RWPE2 (cell line): ENCODE measurements around the gene PLPP3.

Experiments used
- ATAC-seq: fragments of 200-7000 bp; cut with Tn5 transposase; 3 replicates; pipeline ENCODE4 v1.9.1; 2021; ENCODE audit warnings: low read depth
- DNase-seq: peaks from one replicate; pipeline ENCODE4 v3.0.0-alpha.2; 2020; ENCODE audit warnings: low spot score
- H3K27ac ChIP-seq: fragments of 450-650 bp; 2 replicates; pipeline ENCODE4 v1.5.1; 2017; ENCODE audit warnings: mild to moderate bottlenecking; ENCODE audit not compliant: poor library complexity, severe bottlenecking
- H3K27me3 ChIP-seq: fragments of 250-450 bp; sonication (Bioruptor Pico); 2 replicates; pipeline ENCODE4 v1.5.1; 2021; ENCODE audit warnings: mild to moderate bottlenecking, moderate library complexity; ENCODE audit not compliant: insufficient read depth, poor library complexity, severe bottlenecking
- H3K36me3 ChIP-seq: fragments of 250-450 bp; sonication (Bioruptor Pico); 2 replicates; pipeline ENCODE4 v1.5.1; 2020; ENCODE audit warnings: low read depth, mild to moderate bottlenecking, moderate library complexity
- H3K4me1 ChIP-seq: fragments of 250-450 bp; sonication (Bioruptor Pico); 2 replicates; pipeline ENCODE4 v1.5.1; 2021; ENCODE audit warnings: mild to moderate bottlenecking, moderate library complexity; ENCODE audit not compliant: insufficient read depth, poor library complexity, severe bottlenecking
- H3K4me3 ChIP-seq: fragments of 250-450 bp; sonication (Bioruptor Pico); 2 replicates; pipeline ENCODE4 v1.5.1; 2021; ENCODE audit warnings: mild to moderate bottlenecking, moderate library complexity; ENCODE audit not compliant: severe bottlenecking
- H3K9me3 ChIP-seq: fragments of 250-450 bp; sonication (Bioruptor Pico); 2 replicates; pipeline ENCODE4 v1.5.1; 2021; ENCODE audit warnings: mild to moderate bottlenecking, moderate library complexity; ENCODE audit not compliant: severe bottlenecking
- TF ChIP-seq, protein P1 (sequence below): fragments of 450-650 bp; IDR thresholded peaks from one replicate; pipeline ENCODE4 v1.5.1; 2017; ENCODE audit warnings: mild to moderate bottlenecking, moderate library complexity; ENCODE audit not compliant: poor library complexity, severe bottlenecking

The PLPP3 gene

DNA sequence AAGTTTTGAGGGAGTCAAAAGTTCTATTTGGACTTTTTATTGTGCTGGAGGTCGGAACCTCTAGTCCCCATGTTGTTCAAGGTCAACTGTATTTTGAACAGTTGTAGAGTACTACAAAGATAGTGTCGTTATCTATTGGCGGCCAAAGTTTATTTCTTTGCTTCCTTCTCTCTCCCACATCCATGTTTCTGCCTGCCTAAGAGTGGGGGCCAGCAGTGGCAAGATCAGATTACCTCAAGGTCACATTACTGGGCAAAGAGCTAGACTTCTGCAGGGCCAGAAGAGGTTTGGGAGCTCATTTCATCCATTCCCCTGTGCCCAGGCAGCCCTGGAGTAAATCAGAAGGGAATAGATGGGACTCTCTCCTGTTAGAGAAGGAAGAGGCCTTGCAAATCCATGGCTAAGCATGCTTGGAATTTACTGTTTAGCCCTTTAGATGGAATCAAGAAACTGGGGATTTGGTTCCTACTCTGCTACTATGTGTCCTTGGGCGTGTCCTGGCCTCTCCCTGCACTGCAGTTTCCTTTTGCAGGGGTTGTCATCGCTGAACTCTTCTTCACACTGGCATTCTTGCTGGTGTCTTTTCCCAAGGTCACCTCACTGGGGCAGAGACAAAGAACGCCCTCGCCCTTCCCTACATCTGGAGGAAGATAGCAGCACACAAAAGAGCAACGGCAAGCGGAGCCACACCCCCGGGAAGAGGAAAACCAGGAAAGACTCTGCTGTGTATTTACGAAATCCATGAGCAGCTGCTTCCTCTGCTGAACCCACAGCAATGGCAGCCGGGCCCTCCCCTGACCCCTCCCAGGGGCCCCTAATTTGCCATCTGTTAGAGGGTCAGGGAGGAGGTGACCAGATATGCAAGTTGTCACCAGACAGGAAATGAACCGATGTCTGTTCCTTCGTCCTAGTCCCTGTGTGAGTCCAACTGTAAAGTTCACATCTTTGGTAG lies 73.3 kb downstream of the PLPP3 start:
- ATAC-seq (no peak), DNase-seq (no peak)
- no peaks in the 10 kb centered on the region for H3K9me3 ChIP-seq
- H3K27me3 ChIP-seq, result no peaks in the 10 kb centered on the region
- H3K4me3 ChIP-seq, result no peak overlapping the region
- TF ChIP-seq, protein P1, sequence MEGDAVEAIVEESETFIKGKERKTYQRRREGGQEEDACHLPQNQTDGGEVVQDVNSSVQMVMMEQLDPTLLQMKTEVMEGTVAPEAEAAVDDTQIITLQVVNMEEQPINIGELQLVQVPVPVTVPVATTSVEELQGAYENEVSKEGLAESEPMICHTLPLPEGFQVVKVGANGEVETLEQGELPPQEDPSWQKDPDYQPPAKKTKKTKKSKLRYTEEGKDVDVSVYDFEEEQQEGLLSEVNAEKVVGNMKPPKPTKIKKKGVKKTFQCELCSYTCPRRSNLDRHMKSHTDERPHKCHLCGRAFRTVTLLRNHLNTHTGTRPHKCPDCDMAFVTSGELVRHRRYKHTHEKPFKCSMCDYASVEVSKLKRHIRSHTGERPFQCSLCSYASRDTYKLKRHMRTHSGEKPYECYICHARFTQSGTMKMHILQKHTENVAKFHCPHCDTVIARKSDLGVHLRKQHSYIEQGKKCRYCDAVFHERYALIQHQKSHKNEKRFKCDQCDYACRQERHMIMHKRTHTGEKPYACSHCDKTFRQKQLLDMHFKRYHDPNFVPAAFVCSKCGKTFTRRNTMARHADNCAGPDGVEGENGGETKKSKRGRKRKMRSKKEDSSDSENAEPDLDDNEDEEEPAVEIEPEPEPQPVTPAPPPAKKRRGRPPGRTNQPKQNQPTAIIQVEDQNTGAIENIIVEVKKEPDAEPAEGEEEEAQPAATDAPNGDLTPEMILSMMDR, result no peak
- H3K36me3 ChIP-seq, result no peaks in the 10 kb centered on the region
- H3K4me1 ChIP-seq, result peaks cover 7% of the 10 kb centered on the region
- H3K27ac ChIP-seq, result peak overlapping the region; percentile 26

DNA sequence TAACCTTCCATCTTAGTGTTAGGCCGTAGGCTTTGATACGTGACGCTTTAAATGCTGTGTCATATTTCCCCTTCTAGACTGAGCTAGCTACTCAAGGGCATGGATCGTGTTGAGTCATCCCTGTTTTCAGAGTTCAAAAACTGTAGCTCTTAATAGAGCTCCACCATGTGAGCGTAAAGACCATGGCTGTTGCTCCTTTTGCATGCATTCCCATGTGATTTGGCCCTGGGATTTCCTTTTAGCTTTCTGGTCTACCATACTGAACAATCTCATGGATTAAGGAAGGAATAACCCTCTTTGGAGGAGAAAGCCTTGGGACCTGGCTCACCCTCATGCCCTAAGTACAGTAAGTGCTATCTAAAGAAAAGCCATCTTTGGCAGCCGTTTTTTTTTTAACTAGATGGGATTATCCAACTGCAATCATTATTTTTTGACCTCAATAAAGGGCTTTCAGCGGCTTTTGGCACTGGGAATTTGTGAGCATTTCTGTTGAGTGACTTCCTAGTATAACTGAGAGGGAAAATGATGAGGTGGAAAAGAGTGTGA lies 76.6 kb downstream of the PLPP3 start:
- ATAC-seq (no peak), DNase-seq (no peak)
- H3K4me1 ChIP-seq, result peaks cover 7% of the 10 kb centered on the region
- no peaks in the 10 kb centered on the region for H3K27me3 ChIP-seq
- no peak overlapping the region for H3K4me3 ChIP-seq
- H3K27ac ChIP-seq, result no peak overlapping the region
- H3K36me3 ChIP-seq, result no peaks in the 10 kb centered on the region
- no peaks in the 10 kb centered on the region for H3K9me3 ChIP-seq
- TF ChIP-seq, protein P1, result no peak

DNA sequence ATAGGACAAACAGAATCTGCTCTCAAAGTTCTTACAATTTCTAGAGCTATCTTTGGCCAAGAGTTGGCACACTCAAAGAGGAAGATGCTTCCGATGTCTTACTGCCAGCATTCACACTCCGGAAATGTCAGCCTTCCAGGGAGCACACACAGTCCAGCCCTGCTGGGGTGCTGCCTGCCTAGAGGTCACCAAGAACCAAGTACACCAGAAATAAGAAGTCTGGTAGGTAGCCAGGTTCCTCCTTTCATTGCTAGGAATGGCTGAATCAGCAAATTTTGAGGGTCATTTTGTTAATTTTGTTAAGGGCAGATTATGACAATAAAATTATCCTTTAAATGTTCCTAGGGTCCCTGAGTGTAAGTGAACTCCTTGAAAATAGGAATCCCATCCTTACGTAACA lies 77.5 kb downstream of the PLPP3 start:
- Histone ChIP-seq H3K4me1 (peaks cover 5% of the 10 kb centered on the region), H3K27me3 (no peaks in the 10 kb centered on the region), H3K27ac (no peak overlapping the region), H3K36me3 (no peaks in the 10 kb centered on the region), H3K4me3 (no peak overlapping the region), H3K9me3 (no peaks in the 10 kb centered on the region)
- DNase-seq (no peak), ATAC-seq (no peak)
- TF ChIP-seq, protein P1, result no peak

DNA sequence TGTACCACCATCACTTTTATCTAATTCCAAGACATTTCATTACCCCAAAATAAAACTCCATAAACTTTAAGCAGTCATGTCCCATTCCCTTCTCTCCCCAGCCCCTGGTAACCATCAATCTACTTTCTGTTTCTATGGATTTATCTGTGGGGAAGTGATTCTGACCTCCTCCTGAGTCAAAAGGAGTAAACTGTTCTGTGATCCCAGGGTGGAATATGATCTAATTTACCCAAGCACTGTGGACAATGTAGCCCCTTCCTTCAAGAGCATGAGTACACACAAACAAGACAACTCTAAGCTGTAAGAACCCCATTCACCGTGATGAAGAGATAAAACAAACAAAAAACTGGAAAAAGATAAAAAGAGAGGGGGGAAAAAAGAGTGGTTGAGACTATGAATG lies 77.9 kb downstream of the PLPP3 start:
- H3K4me1 ChIP-seq, result peaks cover under 1% of the 10 kb centered on the region
- TF ChIP-seq, protein P1, result no peak
- no peaks in the 10 kb centered on the region for H3K36me3 ChIP-seq
- H3K27me3 ChIP-seq, result no peaks in the 10 kb centered on the region
- no peaks in the 10 kb centered on the region for H3K9me3 ChIP-seq
- DNase-seq (no peak), ATAC-seq (no peak)
- no peak overlapping the region for H3K27ac ChIP-seq
- no peak overlapping the region for H3K4me3 ChIP-seq
